Measurements from ENCODE around the gene SRP54. TPM values are rescaled to one million over a fixed set of nuclear protein-coding genes. Genes with fewer than 3 reads are reported as not detected.
"Not testable (repeated sequence)": the region's sequence is repeated elsewhere in the genome, so short reads cannot be mapped to it uniquely, and the experiment has no call there.

SRP54 gene
- total and polyA plus RNA-seq, 8 donors: 20.9 to 42.2 (median 33.9) TPM

DNA sequence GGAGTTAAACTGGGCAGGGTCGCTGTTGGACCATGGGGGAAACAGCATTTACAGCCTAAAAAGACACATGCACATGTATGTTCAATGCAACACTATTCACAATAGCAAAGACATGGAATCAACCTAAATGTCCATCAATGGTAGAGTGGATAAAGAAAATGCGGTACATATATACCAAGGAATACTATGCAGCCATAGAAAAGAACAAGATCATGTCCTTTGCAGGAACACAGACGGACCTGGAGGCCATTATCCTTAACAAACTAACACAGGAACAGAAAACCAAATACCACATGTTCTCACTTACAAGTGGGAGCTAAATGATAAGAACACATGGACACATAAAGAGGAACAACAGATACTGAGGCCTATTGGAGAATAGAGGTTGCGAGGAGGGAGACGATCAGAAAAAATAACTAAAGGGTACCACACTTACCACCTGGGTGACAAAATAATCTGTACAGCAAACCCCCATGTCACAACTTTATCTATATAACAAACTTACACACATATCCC is 25.0 kb upstream of the SRP54 start:
- no peak for FAIRE-seq
- TF ChIP-seq CTCF (IDR thresholded peaks at IDR 0.05): no peak
- Histone ChIP-seq H3K4me1 (no peaks in the 10 kb centered on the region), H3K4me3 (no peak overlapping the region), H3K36me3 (no peaks in the 10 kb centered on the region), H3K27ac (no peak overlapping the region), H3K27me3 (no peaks in the 10 kb centered on the region), H3K9me3 (no peaks in the 10 kb centered on the region)
- intact Hi-C loops (cut with DNase I): no loop called here
- no peak for DNase-seq
- no peak for ATAC-seq
- WGBS, 2 donors: 97 to 99% methylated on average over 5 of the region's 5 CpGs

DNA sequence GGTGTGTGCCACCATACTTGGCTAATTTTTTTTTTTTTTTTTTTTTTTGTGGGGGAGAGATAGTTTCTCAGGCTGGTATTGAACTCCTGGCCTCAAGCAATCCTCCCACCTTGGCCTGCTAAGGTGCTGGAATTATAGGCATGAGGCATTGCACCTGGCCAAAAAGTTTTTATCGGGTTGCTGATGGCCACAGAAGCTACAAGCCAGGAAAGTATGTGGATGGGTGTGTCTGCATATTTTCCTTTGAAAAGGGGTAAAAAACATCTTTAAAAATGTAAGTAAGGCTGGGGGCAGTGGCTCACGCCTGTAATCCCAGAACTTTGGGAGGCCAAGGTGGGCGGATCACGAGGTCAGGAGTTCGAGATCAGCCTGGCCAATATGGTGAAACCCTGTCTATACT is 20.7 kb upstream of the SRP54 start:
- ATAC-seq; H3K4me3 ChIP-seq; H3K9me3 ChIP-seq; H3K27me3 ChIP-seq; DNase-seq; FAIRE-seq; H3K4me1 ChIP-seq; H3K36me3 ChIP-seq; intact Hi-C loops (cut with DNase I); H3K27ac ChIP-seq: not testable (repeated sequence)
- WGBS, 2 donors: 96 to 99% methylated on average over 5 of the region's 5 CpGs

- H3K9me3 ChIP-seq: no peaks in the 10 kb centered on the region
- H3K36me3 ChIP-seq: no peaks in the 10 kb centered on the region
- H3K27me3 ChIP-seq: no peaks in the 10 kb centered on the region
- 76 to 88% methylated on average over 2 of the region's 2 CpGs for whole genome bisulfite sequencing, 2 donors
- intact Hi-C loops (cut with DNase I): no loop called here
- DNase-seq: no peak
- TF ChIP-seq CTCF (IDR thresholded peaks at IDR 0.05): no peak
- no peaks in the 10 kb centered on the region for H3K4me1 ChIP-seq
- no peak for FAIRE-seq
- no peak overlapping the region for H3K27ac ChIP-seq
- no peak for ATAC-seq
- no peak overlapping the region for H3K4me3 ChIP-seq
Observed at GRCh38 chr14:34964977-34965764, 17.6 kb upstream of the SRP54 start.

DNA sequence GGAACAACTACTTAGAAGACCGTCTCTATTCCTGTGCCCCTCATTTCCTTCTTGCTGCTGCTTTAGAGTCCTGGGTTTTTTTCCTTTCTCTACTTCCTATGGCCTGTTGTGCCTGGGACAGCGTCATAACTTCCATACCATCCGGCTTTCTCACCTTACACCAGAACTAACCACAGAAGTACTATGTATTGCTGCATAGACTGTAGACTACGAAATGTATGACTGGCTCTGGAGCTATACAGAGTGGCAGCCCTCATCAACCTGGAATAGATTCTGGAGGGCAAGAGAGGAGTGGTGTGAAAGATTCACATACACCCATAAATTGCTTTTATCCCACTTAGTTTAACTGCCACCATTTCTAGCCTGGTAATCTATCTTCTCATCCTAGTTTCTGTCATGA is 16.9 kb upstream of the SRP54 start:
- TF ChIP-seq CTCF (IDR thresholded peaks at IDR 0.05): no peak
- H3K27ac ChIP-seq: no peak overlapping the region
- 87 to 92% methylated on average over 4 of the region's 4 CpGs for WGBS, 2 donors
- no peaks in the 10 kb centered on the region for H3K36me3 ChIP-seq
- intact Hi-C loops (cut with DNase I): no loop called here
- H3K9me3 ChIP-seq: no peaks in the 10 kb centered on the region
- DNase-seq (no peak), ATAC-seq (no peak), FAIRE-seq (no peak)
- no peak overlapping the region for H3K4me3 ChIP-seq
- no peaks in the 10 kb centered on the region for H3K4me1 ChIP-seq
- no peaks in the 10 kb centered on the region for H3K27me3 ChIP-seq

GRCh38 chr14:34966413-34966812 is 16.4 kb upstream of the SRP54 start:
- TF ChIP-seq CTCF (IDR thresholded peaks at IDR 0.05): no peak
- Histone ChIP-seq H3K27ac (no peak overlapping the region), H3K27me3 (no peaks in the 10 kb centered on the region), H3K4me3 (no peak overlapping the region), H3K36me3 (no peaks in the 10 kb centered on the region), H3K4me1 (no peaks in the 10 kb centered on the region), H3K9me3 (no peaks in the 10 kb centered on the region)
- DNase-seq (no peak), FAIRE-seq (no peak), ATAC-seq (no peak)
- 77 to 78% methylated on average over 3 of the region's 3 CpGs for WGBS, 2 donors
- intact Hi-C loops (cut with DNase I): no loop called here

Data from pancreas (tissue), 10 donors.